GM18520 (cell line): ENCODE data around the gene CRLF1.
"Not testable (repeated sequence)": the region's sequence is repeated elsewhere in the genome, so short reads cannot be mapped to it uniquely, and the experiment has no call there.

ENCODE experiments used
- ATAC-seq: cut with Tn5 transposase; IDR thresholded peaks from one replicate; pipeline ENCODE4 v1.9.1; 2021; ENCODE audit not compliant: unreplicated experiment

The CRLF1 gene

GRCh38 chr19:18593367-18594095, 13.1 kb downstream of the CRLF1 start:
- ATAC-seq, result no peak

- not testable (repeated sequence) for ATAC-seq
Observed at GRCh38 chr19:18592732-18593131, 13.9 kb downstream of the CRLF1 start.

GRCh38 chr19:18591735-18592385, 14.7 kb downstream of the CRLF1 start:
- ATAC-seq, result no peak

- no peak for ATAC-seq
Observed at GRCh38 chr19:18590273-18591272, 16.0 kb downstream of the CRLF1 start.

GRCh38 chr19:18589380-18590272, 17.0 kb downstream of the CRLF1 start:
- ATAC-seq, result peak; percentile 15

GRCh38 chr19:18588611-18589379, 17.8 kb downstream of the CRLF1 start, which contains the start of gene REX1BD:
Gene REX1BD, plus strand, starts transcription at chr19:18588798. Its CDS starts 4 bp downstream, at chr19:18588802.
- ATAC-seq, result peak; percentile 77

- no peak for ATAC-seq
Observed at GRCh38 chr19:18587962-18588610, 18.5 kb downstream of the CRLF1 start.

- no peak for ATAC-seq
Observed at GRCh38 chr19:18587561-18587960, 19.0 kb downstream of the CRLF1 start.

GRCh38 chr19:18586306-18586705, 20.3 kb downstream of the CRLF1 start:
- ATAC-seq, result no peak

- no peak for ATAC-seq
Observed at GRCh38 chr19:18580311-18580710, 26.3 kb downstream of the CRLF1 start.

- no peak for ATAC-seq
Observed at GRCh38 chr19:18577365-18577914, 29.2 kb downstream of the CRLF1 start.

GRCh38 chr19:18576383-18576782, 30.2 kb downstream of the CRLF1 start:
- ATAC-seq, result no peak

GRCh38 chr19:18574691-18575291, 31.8 kb downstream of the CRLF1 start:
- ATAC-seq, result no peak

- ATAC-seq, result peak; percentile 92
Observed at GRCh38 chr19:18571564-18572344, 34.8 kb downstream of the CRLF1 start, which contains the start of gene UBA52. Gene UBA52, plus strand, starts transcription at chr19:18571857. Its CDS starts 1,444 bp downstream, at chr19:18573301.

- ATAC-seq, result no peak
Observed at GRCh38 chr19:18568367-18568766, 38.2 kb downstream of the CRLF1 start.

GRCh38 chr19:18566953-18567352, 39.6 kb downstream of the CRLF1 start:
- no peak for ATAC-seq

GRCh38 chr19:18562086-18562485, 44.5 kb downstream of the CRLF1 start:
- ATAC-seq, result no peak
